B cell (primary cell): ENCODE results near the gene PTPRN2. TPM values are rescaled to one million over a fixed set of nuclear protein-coding genes. Genes with fewer than 3 reads are reported as not detected.

Experiments used
- ATAC-seq: fragments of 200-7000 bp; cut with Tn5 transposase; one replicate; pipeline ENCODE4 v1.10.0; 2021; ENCODE audit warnings: low read depth, mild to moderate bottlenecking, moderate number of reproducible peaks, moderate library complexity
- CTCF ChIA-PET: fragments of 350-600 bp; sonication (Branson Sonifier 250); formaldehyde crosslinking; loops from one replicate; lab custom pipeline; 2021; ENCODE audit warnings: antibody characterized with exemption, inconsistent platforms; lab: Charles Lee
- POLR2A ChIA-PET: fragments of 350-600 bp; sonication (Branson Sonifier 250); formaldehyde crosslinking; loops from one replicate; lab custom pipeline; 2021; ENCODE audit warnings: antibody characterized with exemption; lab: Charles Lee
- DNase-seq: peaks from one replicate; pipeline ENCODE4 v3.0.0; 2013
- H2AFZ ChIP-seq: 2 replicates; pipeline ENCODE4 v1.6.1; 2012; ENCODE audit warnings: mild to moderate bottlenecking, low read depth, low read length; ENCODE audit not compliant: insufficient read depth, poor library complexity, severe bottlenecking
- H3K27ac ChIP-seq, 2 donors: 1 replicate in 1 of 2; 2 replicates in 1 of 2; pipeline ENCODE4 v1.5.1; 2012 to 2013; ENCODE audit warnings: low read length in 2 of 2, mild to moderate bottlenecking in 2 of 2, moderate library complexity in 1 of 2
- H3K27me3 ChIP-seq, 4 experiments: fragments of 200-600 bp in 1 of 4; sonication (generic) in 1 of 4; replicated peaks in 1 of 4; 1 replicate in 2 of 4; 2 replicates in 2 of 4; pipeline versions ENCODE4 v1.6.1 to v1.7.0; 2013 to 2016; ENCODE audit warnings: low read length in 3 of 4, mild to moderate bottlenecking in 2 of 4, mixed read lengths in 1 of 4, moderate library complexity in 1 of 4; ENCODE audit not compliant: insufficient read depth in 4 of 4, control insufficient read depth in 3 of 4; ENCODE audit errors: control extremely low read depth in 1 of 4
- H3K36me3 ChIP-seq, 2 experiments: replicated peaks in 1 of 2; 1 replicate in 1 of 2; 2 replicates in 1 of 2; pipeline versions ENCODE4 v1.6.1 to v1.7.1; 2013; ENCODE audit warnings: low read length in 1 of 2; ENCODE audit not compliant: insufficient read depth in 2 of 2, control insufficient read depth in 1 of 2; ENCODE audit errors: control extremely low read depth in 1 of 2, extremely low read depth in 1 of 2
- H3K4me1 ChIP-seq, 2 donors: fragments of 200-600 bp in 1 of 2; sonication (generic) in 1 of 2; 1 replicate in 1 of 2; 2 replicates in 1 of 2; pipeline versions ENCODE4 v1.5.1 to v1.6.1; 2013 to 2017; ENCODE audit warnings: low read length in 2 of 2; ENCODE audit not compliant: control insufficient read depth in 2 of 2, insufficient read depth in 2 of 2
- H3K4me2 ChIP-seq: replicated peaks from 2 replicates; pipeline ENCODE3; 2012; ENCODE audit warnings: mild to moderate bottlenecking, low read depth, low read length; ENCODE audit not compliant: poor library complexity, severe bottlenecking
- H3K4me3 ChIP-seq, 5 experiments: fragments of 200-600 bp in 1 of 5; sonication (generic) in 1 of 5; 1 replicate in 3 of 5; 2 replicates in 2 of 5; pipeline versions ENCODE4 v1.5.1 to v1.7.0; 2011 to 2016; ENCODE audit warnings: low read length in 4 of 5, mild to moderate bottlenecking in 4 of 5, low read depth in 2 of 5, control low read depth in 1 of 5, moderate library complexity in 1 of 5; ENCODE audit not compliant: insufficient read depth in 1 of 5; ENCODE audit errors: control extremely low read depth in 1 of 5, extremely low read depth in 1 of 5
- H3K79me2 ChIP-seq: fragments of 200-600 bp; sonication (generic); one replicate; pipeline ENCODE4 v1.6.0; 2016; ENCODE audit warnings: low read length; ENCODE audit not compliant: control insufficient read depth, insufficient read depth
- H3K9ac ChIP-seq: fragments of 200-600 bp; sonication (generic); 2 replicates; pipeline ENCODE4 v1.6.1; 2017; ENCODE audit warnings: mild to moderate bottlenecking, low read length, moderate library complexity
- H3K9me3 ChIP-seq, 3 donors: one replicate each; pipeline versions ENCODE4 v1.6.1 to v1.7.1; 2013; ENCODE audit warnings: low read length in 2 of 3; ENCODE audit not compliant: control insufficient read depth in 2 of 3, insufficient read depth in 1 of 3; ENCODE audit errors: control extremely low read depth in 1 of 3
- H4K20me1 ChIP-seq: 2 replicates; pipeline ENCODE4 v1.6.0; 2012; ENCODE audit warnings: mild to moderate bottlenecking, low read length; ENCODE audit not compliant: insufficient read depth, control insufficient read depth, poor library complexity, severe bottlenecking
- H3K27ac Mint-ChIP-seq: one replicate; pipeline ENCODE4 v1.8.0; 2021; ENCODE audit warnings: mixed read lengths
- H3K27me3 Mint-ChIP-seq: one replicate; pipeline ENCODE4 v1.8.0; 2021; ENCODE audit warnings: mixed read lengths
- H3K4me1 Mint-ChIP-seq: one replicate; pipeline ENCODE4 v1.8.0; 2021; ENCODE audit warnings: mixed read lengths
- H3K4me3 Mint-ChIP-seq: one replicate; pipeline ENCODE4 v1.8.0; 2021; ENCODE audit warnings: mixed read lengths
- H3K9me3 Mint-ChIP-seq: one replicate; pipeline ENCODE4 v1.8.0; 2022; ENCODE audit warnings: mixed read lengths; ENCODE audit not compliant: insufficient read depth
- EZH2 ChIP-seq: IDR thresholded peaks from 2 replicates; pipeline ENCODE4 v1.6.1; 2012; ENCODE audit warnings: borderline replicate concordance, low read depth, mild to moderate bottlenecking, moderate library complexity, low read length; ENCODE audit not compliant: insufficient read depth, poor library complexity, severe bottlenecking
- WGBS: methylation state at CpG from one replicate; pipeline ENCODE4 v1.1.5; 2013; ENCODE audit warnings: missing lambda C conversion rate; ENCODE audit not compliant: insufficient coverage; 5-methylcytosine and 5-hydroxymethylcytosine counted together
- intact Hi-C: fragments of 100-400 bp; cut with micrococcal nuclease; formaldehyde crosslinking; loops from one replicate; pipeline ENCODE4 v1.10.0; 2022
- polyA plus RNA-seq: library from polyadenylated mRNA; depleted of rRNA; stranded (reverse); fragments of >200 nt; gene quantifications from 2 replicates; pipeline ENCODE4 v1.2.3, GENCODE V29; 2012
- total RNA-seq, 2 donors: library from RNA; stranded (reverse); fragments of 120-200 nt in 1 of 2; gene quantifications; 1 replicate in 1 of 2; 2 replicates in 1 of 2; pipeline versions ENCODE4 v1.2.3 to v1.2.4, GENCODE V29; 2013 to 2022
- TF ChIP-seq, protein P1 (sequence below): fragments of 200-600 bp; IDR thresholded peaks from one replicate; pipeline ENCODE4 v1.8.0; 2022; ENCODE audit warnings: antibody characterized with exemption, mild to moderate bottlenecking

Gene PTPRN2
- total and polyA plus RNA-seq, 2 donors (not counting 1 experiment from before 2014, with no cell fraction given), result 2.0 to 5.0 TPM

GRCh38 chr7:157547611-157548010, 1040.0 kb downstream of the PTPRN2 start:
- DNase-seq, result no peak
- POLR2A ChIA-PET, result no interaction called here
- H3K4me1 Mint-ChIP-seq, result no peaks in the 10 kb centered on the region

GRCh38 chr7:157547102-157547501, 1040.5 kb downstream of the PTPRN2 start:
- no peak for DNase-seq
- ATAC-seq, result no peak
- Histone ChIP-seq H3K4me3 (no peak overlapping the region), H3K27ac (no peak overlapping the region), H3K9me3 (peaks cover 0 to 11% (median 0%) of the 10 kb centered on the region in 3 donors), H4K20me1 (no peaks in the 10 kb centered on the region), H2AFZ (no peak overlapping the region), H3K36me3 (no peaks in the 10 kb centered on the region), H3K27me3 (no peaks in the 10 kb centered on the region), H3K4me1 (no peaks in the 10 kb centered on the region), H3K4me2 (no peak overlapping the region), H3K9ac (no peak overlapping the region), H3K79me2 (no peaks in the 10 kb centered on the region)
- H3K9me3 Mint-ChIP-seq, result peaks cover 5% of the 10 kb centered on the region
- H3K4me3 Mint-ChIP-seq, result no peak overlapping the region
- H3K27ac Mint-ChIP-seq, result no peak overlapping the region
- 86% methylated on average over 5 of the region's 7 CpGs for WGBS
- CTCF ChIA-PET, result no interaction called here
- TF ChIP-seq, protein P1, sequence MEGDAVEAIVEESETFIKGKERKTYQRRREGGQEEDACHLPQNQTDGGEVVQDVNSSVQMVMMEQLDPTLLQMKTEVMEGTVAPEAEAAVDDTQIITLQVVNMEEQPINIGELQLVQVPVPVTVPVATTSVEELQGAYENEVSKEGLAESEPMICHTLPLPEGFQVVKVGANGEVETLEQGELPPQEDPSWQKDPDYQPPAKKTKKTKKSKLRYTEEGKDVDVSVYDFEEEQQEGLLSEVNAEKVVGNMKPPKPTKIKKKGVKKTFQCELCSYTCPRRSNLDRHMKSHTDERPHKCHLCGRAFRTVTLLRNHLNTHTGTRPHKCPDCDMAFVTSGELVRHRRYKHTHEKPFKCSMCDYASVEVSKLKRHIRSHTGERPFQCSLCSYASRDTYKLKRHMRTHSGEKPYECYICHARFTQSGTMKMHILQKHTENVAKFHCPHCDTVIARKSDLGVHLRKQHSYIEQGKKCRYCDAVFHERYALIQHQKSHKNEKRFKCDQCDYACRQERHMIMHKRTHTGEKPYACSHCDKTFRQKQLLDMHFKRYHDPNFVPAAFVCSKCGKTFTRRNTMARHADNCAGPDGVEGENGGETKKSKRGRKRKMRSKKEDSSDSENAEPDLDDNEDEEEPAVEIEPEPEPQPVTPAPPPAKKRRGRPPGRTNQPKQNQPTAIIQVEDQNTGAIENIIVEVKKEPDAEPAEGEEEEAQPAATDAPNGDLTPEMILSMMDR, result no peak
- no peak for TF ChIP-seq EZH2
- POLR2A ChIA-PET, result no interaction called here
- H3K27me3 Mint-ChIP-seq, result no peaks in the 10 kb centered on the region
- intact Hi-C loops, result no loop called here
- H3K4me1 Mint-ChIP-seq, result no peaks in the 10 kb centered on the region

More at GRCh38 chr7:157547611-157548010, 1040.0 kb downstream of the PTPRN2 start:
- Histone ChIP-seq H3K27ac (no peak overlapping the region), H3K4me3 (no peak overlapping the region), H3K9me3 (peaks cover 0 to 14% (median 0%) of the 10 kb centered on the region in 3 donors), H3K36me3 (no peaks in the 10 kb centered on the region), H3K4me2 (no peak overlapping the region), H3K4me1 (no peaks in the 10 kb centered on the region), H3K79me2 (no peaks in the 10 kb centered on the region), H4K20me1 (no peaks in the 10 kb centered on the region), H2AFZ (no peak overlapping the region), H3K27me3 (no peaks in the 10 kb centered on the region), H3K9ac (no peak overlapping the region)
- no peak overlapping the region for H3K4me3 Mint-ChIP-seq
- intact Hi-C loops, result no loop called here
- no peak for TF ChIP-seq EZH2
- TF ChIP-seq, protein P1, result no peak
- ATAC-seq, result no peak
- H3K27me3 Mint-ChIP-seq, result no peaks in the 10 kb centered on the region
- CTCF ChIA-PET, result no interaction called here
- whole genome bisulfite sequencing, result 92% methylated on average over 23 of the region's 23 CpGs
- peaks cover 5% of the 10 kb centered on the region for H3K9me3 Mint-ChIP-seq
- H3K27ac Mint-ChIP-seq, result no peak overlapping the region
